ENCODE results near the gene LENEP.
A peak's percentile ranks its signal among the peaks of the same experiment; 100 is the strongest.
"Not testable (repeated sequence)": the region's sequence is repeated elsewhere in the genome, so short reads cannot be mapped to it uniquely, and the experiment has no call there.

LENEP gene

DNA sequence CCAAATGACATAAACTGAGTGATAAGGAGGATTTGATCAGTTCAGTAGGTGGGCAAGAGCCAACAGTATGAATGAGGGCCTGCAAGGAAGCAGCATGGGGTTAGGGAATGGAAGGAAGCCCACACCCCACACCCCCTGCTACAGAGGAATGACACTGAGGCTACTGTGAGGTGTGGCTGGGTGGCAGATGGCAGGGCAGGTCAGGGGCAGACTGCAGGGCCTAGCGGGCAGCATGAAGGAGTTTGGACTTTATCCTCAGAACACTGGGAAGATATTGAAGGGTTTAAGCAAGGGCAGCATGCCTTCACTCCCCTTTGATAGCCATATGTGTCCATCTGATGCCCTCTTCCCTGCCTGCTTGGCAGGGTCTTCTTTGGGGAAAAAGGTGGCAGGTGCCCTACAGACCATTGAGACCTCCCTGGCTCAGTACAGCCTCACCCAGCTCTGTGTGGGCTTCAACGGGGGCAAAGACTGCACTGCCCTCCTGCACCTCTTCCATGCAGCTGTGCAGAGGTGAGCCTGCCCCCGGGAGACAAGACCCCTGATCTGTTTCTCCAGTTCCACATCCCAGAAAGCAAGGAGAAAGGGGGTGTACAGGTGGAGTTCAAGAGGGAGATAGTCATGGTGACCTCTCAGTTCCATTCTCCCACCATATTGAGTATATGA, 4.1 kb upstream of the LENEP start:
- TF ChIP-seq, protein P1, sequence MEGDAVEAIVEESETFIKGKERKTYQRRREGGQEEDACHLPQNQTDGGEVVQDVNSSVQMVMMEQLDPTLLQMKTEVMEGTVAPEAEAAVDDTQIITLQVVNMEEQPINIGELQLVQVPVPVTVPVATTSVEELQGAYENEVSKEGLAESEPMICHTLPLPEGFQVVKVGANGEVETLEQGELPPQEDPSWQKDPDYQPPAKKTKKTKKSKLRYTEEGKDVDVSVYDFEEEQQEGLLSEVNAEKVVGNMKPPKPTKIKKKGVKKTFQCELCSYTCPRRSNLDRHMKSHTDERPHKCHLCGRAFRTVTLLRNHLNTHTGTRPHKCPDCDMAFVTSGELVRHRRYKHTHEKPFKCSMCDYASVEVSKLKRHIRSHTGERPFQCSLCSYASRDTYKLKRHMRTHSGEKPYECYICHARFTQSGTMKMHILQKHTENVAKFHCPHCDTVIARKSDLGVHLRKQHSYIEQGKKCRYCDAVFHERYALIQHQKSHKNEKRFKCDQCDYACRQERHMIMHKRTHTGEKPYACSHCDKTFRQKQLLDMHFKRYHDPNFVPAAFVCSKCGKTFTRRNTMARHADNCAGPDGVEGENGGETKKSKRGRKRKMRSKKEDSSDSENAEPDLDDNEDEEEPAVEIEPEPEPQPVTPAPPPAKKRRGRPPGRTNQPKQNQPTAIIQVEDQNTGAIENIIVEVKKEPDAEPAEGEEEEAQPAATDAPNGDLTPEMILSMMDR (conservative IDR thresholded peaks at IDR 0.05; ENCODE audit: low read depth, low read length) = no peak
- H3K4me3 ChIP-seq (ENCODE audit: low read length) = no peak overlapping the region
- no peak for DNase-seq (ENCODE audit: low read depth)

DNA sequence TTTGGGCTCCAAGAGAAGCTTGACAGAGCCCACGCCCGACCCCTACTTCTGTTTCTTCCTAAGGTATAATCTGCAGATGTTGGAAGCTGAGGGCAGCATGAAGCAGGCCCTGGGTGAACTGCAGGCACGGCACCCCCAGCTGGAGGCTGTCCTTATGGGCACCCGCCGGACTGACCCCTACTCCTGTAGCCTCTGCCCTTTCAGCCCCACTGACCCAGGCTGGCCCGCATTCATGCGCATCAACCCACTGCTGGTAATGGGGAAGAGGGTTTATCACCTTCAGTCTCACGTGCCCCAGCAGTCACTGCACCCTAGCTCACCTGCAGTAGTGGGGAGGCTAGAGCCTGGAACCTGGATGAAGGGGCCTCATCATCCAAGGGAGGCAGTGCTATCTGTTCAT, 3.1 kb upstream of the LENEP start:
- DNase-seq (ENCODE audit: low read depth) = no peak
- TF ChIP-seq, protein P1 (conservative IDR thresholded peaks at IDR 0.05; ENCODE audit: low read depth, low read length) = no peak
- no peak overlapping the region for H3K4me3 ChIP-seq (ENCODE audit: low read length)

DNA sequence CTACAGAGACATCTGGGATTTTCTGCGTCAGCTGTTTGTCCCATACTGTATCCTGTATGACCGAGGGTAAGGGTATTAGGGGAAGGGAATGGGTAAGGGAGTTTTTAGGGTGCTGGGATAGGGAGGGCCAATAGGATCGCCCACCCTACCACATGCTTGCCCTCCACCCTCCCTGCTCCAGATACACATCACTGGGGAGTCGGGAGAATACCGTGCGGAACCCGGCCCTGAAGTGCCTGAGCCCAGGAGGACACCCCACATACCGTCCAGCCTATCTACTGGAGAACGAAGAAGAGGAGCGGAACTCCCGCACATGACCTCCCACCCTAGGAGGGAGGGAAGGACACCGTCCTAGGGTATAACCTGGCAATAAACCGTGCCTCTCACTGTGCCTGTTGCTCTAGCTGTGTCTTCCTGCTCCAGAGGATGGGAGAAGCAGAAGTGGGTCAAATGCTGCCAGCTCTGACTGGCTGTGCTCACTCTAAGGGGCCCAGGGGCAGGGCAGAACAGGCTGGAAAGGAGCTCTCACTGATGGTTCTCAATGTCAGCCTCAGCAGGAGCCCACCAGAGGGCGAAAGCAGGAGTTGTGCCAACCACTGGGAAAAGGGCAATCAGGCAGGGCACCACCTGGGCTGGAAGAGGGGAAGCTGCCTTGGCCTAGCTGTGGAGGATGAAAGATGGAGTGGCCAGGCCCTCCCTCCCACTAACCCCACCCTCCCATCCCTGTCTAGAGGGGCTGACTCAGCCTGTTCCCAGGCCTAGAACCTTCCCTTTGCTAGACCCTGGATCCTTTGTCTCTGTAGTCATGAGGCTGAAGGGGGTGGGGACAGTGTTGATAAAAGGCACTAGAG, 440 bp upstream of the LENEP start:
- no peak for DNase-seq (ENCODE audit: low read depth)
- H3K4me3 ChIP-seq (ENCODE audit: low read length) = no peak overlapping the region
- TF ChIP-seq, protein P1 (conservative IDR thresholded peaks at IDR 0.05; ENCODE audit: low read depth, low read length) = peak; percentile 35

DNA sequence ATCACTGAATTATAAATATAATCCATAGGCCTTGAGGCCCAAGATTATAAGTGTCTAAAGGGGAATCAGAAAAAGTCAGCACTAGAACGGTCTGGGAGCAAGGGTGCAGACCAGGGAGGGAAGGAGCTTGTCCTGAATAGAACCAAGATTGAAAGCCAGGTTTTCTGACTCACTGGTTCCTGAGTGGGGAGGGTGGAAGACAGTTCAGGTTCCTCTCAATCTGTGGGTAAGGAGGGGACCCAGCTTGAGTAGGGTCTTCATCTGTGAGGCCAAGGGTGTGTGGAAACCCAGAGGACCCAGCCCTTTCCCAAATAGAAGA, 842 bp downstream of the LENEP start:
- TF ChIP-seq, protein P1 (conservative IDR thresholded peaks at IDR 0.05; ENCODE audit: low read depth, low read length) = no peak
- no peak overlapping the region for H3K4me3 ChIP-seq (ENCODE audit: low read length)
- no peak for DNase-seq (ENCODE audit: low read depth)

DNA sequence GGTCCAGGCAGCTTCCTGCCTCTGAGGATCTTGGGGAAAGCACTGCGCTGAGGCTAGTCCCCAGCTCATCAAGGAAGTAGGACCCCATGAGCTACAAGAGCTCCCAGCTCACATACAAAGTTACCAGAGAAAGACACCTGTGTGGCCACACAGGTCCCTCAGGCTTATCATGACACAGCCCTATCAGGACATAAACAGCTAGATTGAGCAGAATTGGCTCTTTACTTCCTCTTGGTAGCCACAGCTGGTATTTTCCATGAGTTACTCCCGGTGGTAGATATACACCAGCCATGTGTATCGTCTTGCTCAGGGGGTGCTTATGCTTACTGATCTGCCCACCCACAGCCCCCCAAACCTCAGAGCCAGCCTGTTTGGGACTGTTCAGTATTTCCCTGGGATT, 1.2 kb downstream of the LENEP start:
- no peak for DNase-seq (ENCODE audit: low read depth)
- no peak overlapping the region for H3K4me3 ChIP-seq (ENCODE audit: low read length)
- TF ChIP-seq, protein P1 (conservative IDR thresholded peaks at IDR 0.05; ENCODE audit: low read depth, low read length) = no peak

DNA sequence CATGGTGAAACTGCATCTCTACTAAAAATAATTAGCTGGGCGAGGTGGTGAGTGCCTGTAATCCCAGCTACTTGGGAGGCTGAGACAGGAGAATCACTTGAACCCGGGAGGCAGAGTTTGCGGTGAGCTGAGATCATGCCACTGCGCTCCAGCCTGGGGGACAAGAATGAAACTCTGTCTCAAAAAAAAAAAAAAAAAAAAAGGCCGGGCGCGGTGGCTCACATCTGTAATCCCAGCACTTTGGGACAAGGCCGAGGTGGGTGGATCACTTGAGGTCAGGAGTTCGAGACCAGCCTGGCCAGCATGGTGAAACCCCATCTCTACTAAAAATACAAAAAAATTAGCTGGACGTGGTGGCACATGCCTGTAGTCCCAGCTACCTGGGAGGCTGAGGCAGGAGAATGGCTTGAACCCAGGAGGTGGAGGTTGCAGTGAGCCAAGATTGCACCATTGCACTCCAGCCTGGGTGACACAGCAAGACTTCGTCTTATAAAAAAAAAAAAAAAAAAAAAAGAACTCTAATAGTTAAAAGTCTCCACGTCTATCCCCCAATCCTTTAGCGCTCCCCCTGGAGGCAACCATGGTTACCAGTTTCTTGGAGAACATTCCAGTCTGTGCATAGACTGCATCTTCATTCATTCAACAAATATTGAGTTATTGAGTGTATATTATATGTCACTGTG, 2.1 kb downstream of the LENEP start:
- DNase-seq (ENCODE audit: low read depth); H3K4me3 ChIP-seq (ENCODE audit: low read length): not testable (repeated sequence)
- TF ChIP-seq, protein P1 (conservative IDR thresholded peaks at IDR 0.05; ENCODE audit: low read depth, low read length) = peak; percentile 60

All from retinal pigment epithelial cell (primary cell).